ENCODE measurements around the gene MNAT1. TPM values are rescaled to one million over a fixed set of nuclear protein-coding genes. Genes with fewer than 3 reads are reported as not detected.

MNAT1 gene
- total RNA-seq, 1 donor from 2014 or later, result 42.4 TPM

GRCh38 chr14:60705100-60705499 lies 29.5 kb upstream of the MNAT1 start:
- DNase-seq (ENCODE audit: low spot score), result no peak
- TF ChIP-seq CTCF (IDR thresholded peaks at IDR 0.05), result no peak
- H3K4me3 Mint-ChIP-seq (ENCODE audit: unreplicated experiment), result no peak overlapping the region
- peaks cover 7% of the 10 kb centered on the region for H3K36me3 Mint-ChIP-seq (ENCODE audit: low read depth)
- no peaks in the 10 kb centered on the region for H3K27me3 Mint-ChIP-seq (ENCODE audit: low read depth)
- H3K9me3 Mint-ChIP-seq (ENCODE audit: low read depth), result peaks cover 16% of the 10 kb centered on the region
- H3K27ac Mint-ChIP-seq (ENCODE audit: unreplicated experiment), result no peak overlapping the region
- H3K4me1 Mint-ChIP-seq (ENCODE audit: low read depth), result no peaks in the 10 kb centered on the region

GRCh38 chr14:60707858-60708257 lies 26.7 kb upstream of the MNAT1 start:
- Mint-ChIP-seq H3K36me3 (ENCODE audit: low read depth) (peaks cover 7% of the 10 kb centered on the region), H3K4me1 (ENCODE audit: low read depth) (peaks cover 6% of the 10 kb centered on the region)

DNA sequence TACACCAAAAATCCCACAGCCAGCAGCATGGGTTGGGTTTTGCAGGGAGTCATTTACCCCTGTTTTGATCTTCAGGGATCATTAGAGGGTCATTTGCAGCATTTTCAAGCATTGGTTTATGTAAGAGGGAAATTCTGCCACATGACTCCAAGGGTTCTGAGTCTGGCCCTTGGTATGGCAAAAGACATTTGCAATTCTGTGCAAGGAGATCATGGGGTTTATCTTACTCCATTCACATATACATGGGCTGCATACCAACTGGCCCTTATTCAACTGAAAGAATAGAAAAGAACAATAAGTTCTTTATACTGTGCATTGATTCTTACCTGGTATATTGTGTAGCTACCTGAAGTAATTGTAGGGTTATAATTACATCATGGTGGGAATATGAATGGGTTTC lies 24.1 kb upstream of the MNAT1 start:
- no peak for DNase-seq (ENCODE audit: low spot score)
- Mint-ChIP-seq H3K9me3 (ENCODE audit: low read depth) (no peaks in the 10 kb centered on the region), H3K4me1 (ENCODE audit: low read depth) (peaks cover 26% of the 10 kb centered on the region), H3K36me3 (ENCODE audit: low read depth) (peaks cover 19% of the 10 kb centered on the region), H3K4me3 (ENCODE audit: unreplicated experiment) (no peak overlapping the region), H3K27ac (ENCODE audit: unreplicated experiment) (no peak overlapping the region), H3K27me3 (ENCODE audit: low read depth) (no peaks in the 10 kb centered on the region)
- no peak for TF ChIP-seq CTCF (IDR thresholded peaks at IDR 0.05)

More at GRCh38 chr14:60707858-60708257, 26.7 kb upstream of the MNAT1 start:
- TF ChIP-seq CTCF (IDR thresholded peaks at IDR 0.05), result no peak
- no peak for DNase-seq (ENCODE audit: low spot score)
- Mint-ChIP-seq H3K27ac (ENCODE audit: unreplicated experiment) (peak overlapping the region; percentile 25), H3K9me3 (ENCODE audit: low read depth) (no peaks in the 10 kb centered on the region), H3K4me3 (ENCODE audit: unreplicated experiment) (no peak overlapping the region), H3K27me3 (ENCODE audit: low read depth) (no peaks in the 10 kb centered on the region)

DNA sequence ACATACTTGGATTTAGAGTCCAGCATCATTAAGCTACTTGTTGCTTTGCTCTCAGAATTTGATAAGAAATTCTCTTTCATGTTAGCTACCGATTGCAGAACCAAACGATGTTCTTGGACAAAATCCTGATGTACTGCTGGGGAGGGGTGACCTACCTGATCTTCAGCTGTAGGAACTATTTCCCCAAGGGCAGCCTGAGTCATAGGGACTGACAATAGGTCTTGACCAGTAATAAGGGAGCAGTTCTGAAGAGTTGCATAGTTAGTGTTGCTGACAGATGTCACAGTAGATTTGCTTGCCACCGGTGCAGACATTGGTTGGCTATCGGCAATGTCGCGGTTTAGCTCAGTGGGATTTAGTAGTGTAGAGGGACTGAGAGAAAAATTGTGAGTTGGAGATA lies 21.0 kb upstream of the MNAT1 start:
- Mint-ChIP-seq H3K27me3 (ENCODE audit: low read depth) (no peaks in the 10 kb centered on the region), H3K4me3 (ENCODE audit: unreplicated experiment) (no peak overlapping the region), H3K4me1 (ENCODE audit: low read depth) (peaks cover 34% of the 10 kb centered on the region), H3K27ac (ENCODE audit: unreplicated experiment) (no peak overlapping the region), H3K36me3 (ENCODE audit: low read depth) (peaks cover 24% of the 10 kb centered on the region), H3K9me3 (ENCODE audit: low read depth) (no peaks in the 10 kb centered on the region)
- TF ChIP-seq CTCF (IDR thresholded peaks at IDR 0.05), result no peak
- no peak for DNase-seq (ENCODE audit: low spot score)

DNA sequence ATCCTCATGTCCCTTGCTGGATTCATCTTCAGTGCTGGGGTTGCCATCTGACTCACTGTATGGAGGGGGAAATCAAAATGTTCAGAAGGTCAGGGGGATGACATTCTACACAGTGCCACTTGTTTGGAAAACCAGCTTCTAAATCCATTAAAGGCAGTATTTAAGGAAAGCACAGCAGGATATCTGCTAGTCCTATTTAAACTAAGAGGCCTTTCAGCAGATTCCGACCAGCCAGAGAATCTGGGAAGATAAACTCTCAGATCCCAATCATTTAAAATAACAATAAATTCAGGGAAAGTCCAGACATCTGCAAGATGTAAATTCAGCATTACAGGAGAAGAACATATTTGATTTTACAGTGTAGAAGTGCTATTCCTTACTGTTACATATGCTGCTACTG lies 14.2 kb upstream of the MNAT1 start:
- Mint-ChIP-seq H3K27me3 (ENCODE audit: low read depth) (no peaks in the 10 kb centered on the region), H3K27ac (ENCODE audit: unreplicated experiment) (peak overlapping the region; percentile 92), H3K4me3 (ENCODE audit: unreplicated experiment) (peak overlapping the region; percentile 86), H3K36me3 (ENCODE audit: low read depth) (peaks cover 12% of the 10 kb centered on the region), H3K9me3 (ENCODE audit: low read depth) (no peaks in the 10 kb centered on the region), H3K4me1 (ENCODE audit: low read depth) (peaks cover 40% of the 10 kb centered on the region)
- no peak for DNase-seq (ENCODE audit: low spot score)
- TF ChIP-seq CTCF (IDR thresholded peaks at IDR 0.05), result no peak
